Psoas muscle (tissue), 8 donors: ENCODE results near the gene RBP4. TPM values are rescaled to one million over a fixed set of nuclear protein-coding genes. Genes with fewer than 3 reads are reported as not detected.

Experiments used
- ATAC-seq, 4 donors: fragments of 200-7000 bp; cut with Tn5 transposase; one replicate each; pipeline ENCODE4 v1.9.1; 2020; ENCODE audit warnings: moderate library complexity in 3 of 4, mild to moderate bottlenecking in 2 of 4
- DNase-seq, 2 donors: peaks; one replicate each; pipeline ENCODE4 v3.0.0-alpha.2; 2020
- H3K27ac ChIP-seq: fragments of 200-600 bp; one replicate; pipeline ENCODE4 v1.8.0; 2022
- H3K27me3 ChIP-seq, 3 donors: fragments of 200-600 bp in 1 of 3; one replicate each; pipeline versions ENCODE4 v1.6.1 to v1.8.0; 2013 to 2022; ENCODE audit warnings: low read length in 2 of 3, mild to moderate bottlenecking in 2 of 3, moderate library complexity in 1 of 3; ENCODE audit not compliant: insufficient read depth in 3 of 3
- H3K36me3 ChIP-seq, 2 donors: fragments of 200-600 bp in 1 of 2; one replicate each; pipeline versions ENCODE4 v1.6.1 to v1.8.0; 2013 to 2022; ENCODE audit warnings: low read depth in 1 of 2, mild to moderate bottlenecking in 1 of 2, moderate library complexity in 1 of 2; ENCODE audit not compliant: insufficient read depth in 1 of 2
- H3K4me1 ChIP-seq: fragments of 200-600 bp; one replicate; pipeline ENCODE4 v1.8.0; 2022
- H3K4me3 ChIP-seq: fragments of 200-600 bp; one replicate; pipeline ENCODE4 v1.8.0; 2022; ENCODE audit warnings: mild to moderate bottlenecking
- H3K9me3 ChIP-seq: fragments of 200-600 bp; one replicate; pipeline ENCODE4 v1.8.0; 2022
- WGBS, 3 donors: extraction: QIAGEN DNeasy Blood & Tissue Kit; methylation state at CpG; one replicate each; pipeline versions ENCODE4 v1.1.6 to v1.1.7; 2013; 5-methylcytosine and 5-hydroxymethylcytosine counted together
- intact Hi-C, 2 donors: fragments of 100-400 bp; cut with DNase I; formaldehyde crosslinking; loops; one replicate each; pipeline versions ENCODE4 v1.11.0 to v1.14.2; 2022
- polyA plus RNA-seq, 3 donors: library from polyadenylated mRNA; stranded (reverse); fragments of 200-250 nt; gene quantifications; one replicate each; pipeline ENCODE4 v1.2.3, GENCODE V29; 2013
- total RNA-seq, 4 donors: library from RNA; stranded (reverse); fragmentation: NEBNext Ultra II Directional in 2 of 4; extraction: Animal tissue kit (Norgen Biotek cat#: 25700) in 2 of 4; gene quantifications; one replicate each; pipeline versions ENCODE4 v1.2.1 to v1.2.4, GENCODE V29; 2021 to 2023
- TF ChIP-seq, protein P1 (sequence below): fragments of 200-600 bp; IDR thresholded peaks from one replicate; pipeline ENCODE4 v1.8.0; 2022; ENCODE audit warnings: antibody characterized with exemption
- donor health status: healthy with polysubstance abuse.
- donor health status: DM: no; HTN: no; CAD: no; lungs with moderate emphysema.
- donor health status: Bipolar disorder and iron deficiency.
- donor health status: healthy.
- donor health status: DM: yes; HTN: yes; CAD: no.
- donor health status: DM: no; HTN: no; CAD: no.
- donor health status: DM: no; HTN: no; CAD: no.
- donor health status: DM: yes; HTN: yes; CAD: no.

Gene RBP4
- total and polyA plus RNA-seq, 7 donors, result 1.0 to 13.6 (median 2.2) TPM

- ATAC-seq, result no peak
- 90 to 94% (median 94%) methylated on average over 9 of the region's 9 CpGs for WGBS, 3 donors
Observed at GRCh38 chr10:93559490-93559889, 41.5 kb downstream of the RBP4 start.

GRCh38 chr10:93554760-93555432, 46.1 kb downstream of the RBP4 start:
- H3K36me3 ChIP-seq, result no peaks in the 10 kb centered on the region
- H3K4me3 ChIP-seq, result no peak overlapping the region
- TF ChIP-seq, protein P1, sequence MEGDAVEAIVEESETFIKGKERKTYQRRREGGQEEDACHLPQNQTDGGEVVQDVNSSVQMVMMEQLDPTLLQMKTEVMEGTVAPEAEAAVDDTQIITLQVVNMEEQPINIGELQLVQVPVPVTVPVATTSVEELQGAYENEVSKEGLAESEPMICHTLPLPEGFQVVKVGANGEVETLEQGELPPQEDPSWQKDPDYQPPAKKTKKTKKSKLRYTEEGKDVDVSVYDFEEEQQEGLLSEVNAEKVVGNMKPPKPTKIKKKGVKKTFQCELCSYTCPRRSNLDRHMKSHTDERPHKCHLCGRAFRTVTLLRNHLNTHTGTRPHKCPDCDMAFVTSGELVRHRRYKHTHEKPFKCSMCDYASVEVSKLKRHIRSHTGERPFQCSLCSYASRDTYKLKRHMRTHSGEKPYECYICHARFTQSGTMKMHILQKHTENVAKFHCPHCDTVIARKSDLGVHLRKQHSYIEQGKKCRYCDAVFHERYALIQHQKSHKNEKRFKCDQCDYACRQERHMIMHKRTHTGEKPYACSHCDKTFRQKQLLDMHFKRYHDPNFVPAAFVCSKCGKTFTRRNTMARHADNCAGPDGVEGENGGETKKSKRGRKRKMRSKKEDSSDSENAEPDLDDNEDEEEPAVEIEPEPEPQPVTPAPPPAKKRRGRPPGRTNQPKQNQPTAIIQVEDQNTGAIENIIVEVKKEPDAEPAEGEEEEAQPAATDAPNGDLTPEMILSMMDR, result peak; percentile 33
- peak in 3 of 4 donors; percentile 38 to 72 (median 45) for ATAC-seq
- intact Hi-C loops, result no loop called here
- DNase-seq, result peak; percentile 68 to 71
- H3K27ac ChIP-seq, result no peak overlapping the region
- 48 to 51% (median 49%) methylated on average over 14 of the region's 14 CpGs for WGBS, 3 donors
- no peaks in the 10 kb centered on the region for H3K4me1 ChIP-seq
- no peaks in the 10 kb centered on the region for H3K27me3 ChIP-seq
- H3K9me3 ChIP-seq, result no peaks in the 10 kb centered on the region

More at GRCh38 chr10:93559490-93559889, 41.5 kb downstream of the RBP4 start:
- Histone ChIP-seq H3K27ac (no peak overlapping the region), H3K9me3 (no peaks in the 10 kb centered on the region), H3K36me3 (no peaks in the 10 kb centered on the region), H3K27me3 (peaks cover 0 to 3% (median 2%) of the 10 kb centered on the region in 3 donors), H3K4me3 (no peak overlapping the region), H3K4me1 (no peaks in the 10 kb centered on the region)
- intact Hi-C loops, result no loop called here
- TF ChIP-seq, protein P1, result no peak
- no peak for DNase-seq

DNA sequence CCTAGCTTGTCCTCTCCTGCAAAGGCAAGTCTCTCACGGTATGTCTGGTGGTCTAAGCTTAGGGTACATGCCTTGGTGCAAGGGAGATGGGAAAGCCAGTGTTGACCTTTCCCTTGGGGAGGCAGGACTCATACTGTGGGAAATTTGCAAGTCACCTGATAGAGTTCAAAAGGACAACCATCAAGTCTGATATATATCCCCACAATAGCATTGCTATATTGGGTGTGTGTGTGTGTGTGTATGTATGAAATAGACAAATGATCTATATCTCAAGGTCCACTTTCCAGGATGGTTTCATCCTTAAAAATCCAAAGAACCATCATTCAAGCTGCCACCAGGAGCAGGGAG, 46.7 kb downstream of the RBP4 start:
- Histone ChIP-seq H3K36me3 (no peaks in the 10 kb centered on the region), H3K27ac (no peak overlapping the region), H3K4me1 (no peaks in the 10 kb centered on the region), H3K27me3 (no peaks in the 10 kb centered on the region), H3K9me3 (no peaks in the 10 kb centered on the region), H3K4me3 (no peak overlapping the region)
- WGBS, 3 donors, result 62 to 85% (median 74%) methylated on average over 1 of the region's 1 CpG
- no peak for ATAC-seq
- no peak for DNase-seq
- intact Hi-C loops, result no loop called here
- TF ChIP-seq, protein P1, result no peak

- no peak for ATAC-seq
- TF ChIP-seq, protein P1, result no peak
- intact Hi-C loops, result no loop called here
- Histone ChIP-seq H3K9me3 (no peaks in the 10 kb centered on the region), H3K36me3 (no peaks in the 10 kb centered on the region), H3K4me1 (no peaks in the 10 kb centered on the region), H3K27ac (no peak overlapping the region), H3K4me3 (no peak overlapping the region), H3K27me3 (no peaks in the 10 kb centered on the region)
- DNase-seq, result no peak
- WGBS, 3 donors, result 54 to 67% (median 55%) methylated on average over 7 to 8 of the region's 8 CpGs
Observed at GRCh38 chr10:93553482-93554315, 47.3 kb downstream of the RBP4 start.
